ENCODE results near the gene NCAPD3.

Gene NCAPD3

GRCh38 chr11:134158023-134158422 lies 65.7 kb downstream of the NCAPD3 start:
- DNase-seq (ENCODE audit: low spot score): no peak

DNA sequence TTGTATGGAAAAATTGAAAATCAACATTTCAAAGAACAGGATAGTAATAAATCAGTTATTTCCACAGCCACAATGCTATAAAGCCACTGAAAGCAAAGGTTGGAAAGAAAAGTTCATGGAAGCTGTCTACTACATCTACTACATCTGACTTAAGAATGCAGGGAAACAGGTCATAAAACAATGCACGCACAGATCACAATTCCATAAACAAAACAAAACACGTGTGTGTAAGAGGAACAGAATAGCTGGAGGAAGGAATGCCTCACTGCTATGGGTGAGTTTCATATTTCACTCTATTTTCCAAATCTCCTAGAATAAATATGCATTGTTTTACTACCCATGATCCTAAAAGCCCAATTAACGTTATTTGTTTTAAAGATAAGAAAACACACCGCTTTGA lies 66.3 kb downstream of the NCAPD3 start:
- DNase-seq (ENCODE audit: low spot score): no peak

DNA sequence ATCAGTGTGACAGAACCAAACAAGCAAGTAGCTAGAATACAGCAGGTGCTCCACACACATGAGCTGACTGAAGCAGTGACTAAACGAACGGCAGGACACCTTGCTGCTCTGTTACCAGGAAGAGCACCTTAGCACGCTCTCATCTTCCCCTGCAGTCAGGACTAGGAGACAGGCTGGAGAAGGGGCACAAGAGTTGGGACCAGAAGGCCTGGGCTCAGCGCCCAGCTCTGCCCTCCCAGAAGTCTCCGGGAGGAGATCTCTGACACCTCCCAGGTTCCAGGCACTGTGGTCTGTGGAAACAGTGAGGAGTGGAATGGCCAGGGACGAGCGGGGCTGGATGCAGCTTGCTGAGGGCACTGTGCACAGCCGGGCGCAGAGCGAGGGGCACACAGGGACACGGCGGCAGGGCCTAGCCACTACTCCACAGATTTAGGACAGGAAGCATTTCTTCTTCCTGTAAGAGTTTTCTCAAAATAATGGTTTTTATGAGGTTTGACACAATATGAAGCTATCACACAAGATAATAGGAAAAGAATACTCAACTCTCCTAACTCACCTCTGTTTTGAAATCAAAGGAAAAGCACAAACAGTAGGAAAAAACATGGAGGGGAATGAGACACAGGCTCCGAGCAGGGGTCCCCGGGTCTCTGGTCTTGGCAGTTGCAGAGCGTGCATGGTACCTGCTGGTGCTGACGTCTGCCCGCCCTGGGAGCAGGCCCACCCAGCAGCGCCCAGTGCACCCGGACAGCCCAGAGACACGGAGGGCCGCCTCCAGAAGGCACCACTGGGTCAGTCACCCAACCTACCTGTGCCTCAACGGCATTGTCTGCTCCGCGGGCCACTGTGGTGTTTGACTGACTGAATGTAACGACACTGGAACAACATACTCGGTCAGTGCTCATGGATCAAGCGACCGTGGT lies 67.6 kb downstream of the NCAPD3 start:
- no peak for DNase-seq (ENCODE audit: low spot score)

- no peak for DNase-seq (ENCODE audit: low spot score)
Measured at GRCh38 chr11:134155456-134155855, 68.3 kb downstream of the NCAPD3 start.

DNA sequence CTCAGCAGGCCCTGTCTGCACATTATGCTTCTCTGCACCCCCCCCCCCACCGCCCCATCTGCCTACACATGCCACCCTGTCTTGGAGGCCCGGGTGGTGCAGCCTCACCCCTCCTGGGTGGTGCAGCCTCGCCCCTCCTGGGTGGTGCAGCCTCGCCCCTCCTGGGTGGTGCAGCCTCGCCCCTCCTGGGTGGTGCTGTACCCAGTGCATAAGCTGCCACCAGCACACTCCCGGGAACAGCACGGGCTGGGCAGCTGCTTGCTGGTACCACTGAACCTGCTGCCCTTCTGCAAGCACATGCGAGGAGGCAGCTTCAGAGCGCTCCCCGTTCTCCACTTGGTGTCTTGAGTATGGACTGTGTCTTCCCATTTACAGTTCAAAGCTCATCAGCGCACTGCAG lies 69.3 kb downstream of the NCAPD3 start:
- no peak for DNase-seq (ENCODE audit: low spot score)

DNA sequence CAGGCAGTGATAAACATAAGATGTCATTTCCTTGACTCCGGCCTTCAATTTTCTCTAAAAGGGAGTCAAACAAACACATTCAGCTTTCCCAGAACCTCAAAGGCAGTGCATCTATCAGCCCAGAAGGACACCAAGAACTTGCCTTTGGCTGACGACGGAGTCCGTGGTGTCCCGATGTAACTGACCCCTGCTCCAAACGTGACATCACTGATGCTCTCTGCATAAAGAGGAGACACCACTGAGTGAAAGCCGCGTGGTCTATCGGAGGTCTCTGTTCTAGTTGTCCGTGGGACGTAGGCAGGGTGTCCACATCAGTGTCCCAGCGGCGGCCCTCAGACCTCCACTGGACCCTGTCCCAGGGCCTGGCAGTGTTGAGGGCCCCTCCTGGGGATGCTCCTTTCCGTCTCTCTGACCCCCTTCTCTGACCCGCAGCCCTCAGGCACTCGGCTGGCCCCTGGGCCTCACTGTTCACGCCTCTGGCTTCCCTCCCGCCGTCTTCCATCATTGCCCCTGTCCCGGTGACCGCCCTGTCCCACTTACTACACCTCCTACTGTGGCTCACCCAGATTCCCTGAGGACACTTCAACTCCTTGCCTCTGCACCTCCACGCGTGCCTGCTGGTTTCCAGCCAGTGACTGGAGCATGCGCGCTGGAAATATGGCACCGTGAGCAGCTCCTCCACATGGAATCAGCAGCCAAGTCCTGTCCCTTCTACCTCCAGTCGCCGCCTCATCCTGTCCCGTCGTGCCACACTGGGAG lies 70.4 kb downstream of the NCAPD3 start:
- DNase-seq (ENCODE audit: low spot score): no peak

DNA sequence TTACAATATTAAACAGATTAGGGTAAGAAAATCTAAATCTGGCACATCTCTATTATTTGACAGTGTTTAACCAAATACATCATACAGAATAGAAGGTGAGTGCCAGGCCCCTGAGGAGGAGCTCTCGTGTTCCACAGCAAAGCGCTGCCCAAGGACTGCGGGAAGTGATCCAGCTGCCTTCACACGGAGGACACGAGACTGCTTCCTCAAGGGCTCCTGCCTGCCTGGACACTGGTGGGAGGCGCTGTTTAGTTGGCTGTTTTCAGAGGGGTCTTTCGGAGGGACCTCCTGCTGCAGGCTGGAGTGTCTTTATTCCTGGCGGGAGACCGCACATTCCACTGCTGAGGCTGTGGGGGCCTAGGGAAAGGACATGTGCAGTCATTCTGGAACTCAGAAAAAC lies 71.1 kb downstream of the NCAPD3 start:
- DNase-seq (ENCODE audit: low spot score): no peak

GRCh38 chr11:134151083-134151747 lies 72.6 kb downstream of the NCAPD3 start:
- no peak for DNase-seq (ENCODE audit: low spot score)

DNA sequence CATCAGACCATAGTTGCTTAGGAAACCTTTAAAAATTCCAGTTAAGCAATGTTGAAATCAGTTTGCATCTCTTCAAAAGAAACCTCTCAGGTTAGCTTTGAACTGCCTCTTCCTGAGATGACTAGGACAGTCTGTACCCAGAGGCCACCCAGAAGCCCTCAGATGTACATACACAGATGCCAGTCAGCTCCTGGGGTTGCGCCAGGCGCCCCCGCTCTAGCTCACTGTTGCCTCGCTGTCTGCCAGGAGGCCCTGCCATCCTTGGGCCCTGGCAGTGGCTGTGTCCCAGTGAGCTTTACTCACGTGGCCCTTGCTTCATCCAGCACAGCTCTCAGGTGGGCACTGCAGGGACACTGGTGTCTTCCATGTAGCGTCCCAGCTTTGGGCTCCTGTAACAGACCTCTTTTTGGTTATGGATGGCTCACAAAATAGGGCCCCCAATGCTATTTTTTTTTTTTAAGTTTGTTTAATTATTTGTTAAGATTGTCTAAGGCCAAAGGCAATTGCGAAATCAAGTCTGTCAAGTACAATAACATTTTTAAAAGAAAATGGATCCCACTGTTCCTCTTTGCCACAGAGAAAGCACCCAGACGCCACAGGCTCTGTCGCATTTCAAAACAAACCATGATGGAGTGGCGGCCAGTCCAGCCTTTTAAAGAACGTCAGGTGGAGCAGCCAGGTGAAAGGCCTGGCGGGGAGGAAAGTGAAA lies 73.4 kb downstream of the NCAPD3 start:
- no peak for DNase-seq (ENCODE audit: low spot score)

DNA sequence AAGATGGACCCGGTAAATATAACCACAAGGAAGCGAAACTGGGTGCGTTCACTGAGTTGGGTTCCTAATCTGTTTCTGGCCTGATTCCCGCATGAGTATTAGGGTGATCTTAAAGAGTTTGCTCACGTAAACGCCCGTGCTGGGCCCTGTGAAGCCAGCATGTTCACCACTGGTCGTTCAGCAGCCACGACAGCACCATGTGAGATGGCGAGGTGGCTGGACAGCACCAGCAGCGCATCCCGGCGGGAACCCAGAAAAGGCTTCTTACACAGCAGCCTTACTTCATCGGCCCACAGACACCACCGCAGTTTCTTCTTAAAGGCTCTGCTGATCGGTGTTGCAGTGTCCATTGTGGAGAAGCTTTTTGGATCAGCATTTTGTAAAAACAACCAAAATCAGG lies 74.4 kb downstream of the NCAPD3 start:
- DNase-seq (ENCODE audit: low spot score): no peak

DNA sequence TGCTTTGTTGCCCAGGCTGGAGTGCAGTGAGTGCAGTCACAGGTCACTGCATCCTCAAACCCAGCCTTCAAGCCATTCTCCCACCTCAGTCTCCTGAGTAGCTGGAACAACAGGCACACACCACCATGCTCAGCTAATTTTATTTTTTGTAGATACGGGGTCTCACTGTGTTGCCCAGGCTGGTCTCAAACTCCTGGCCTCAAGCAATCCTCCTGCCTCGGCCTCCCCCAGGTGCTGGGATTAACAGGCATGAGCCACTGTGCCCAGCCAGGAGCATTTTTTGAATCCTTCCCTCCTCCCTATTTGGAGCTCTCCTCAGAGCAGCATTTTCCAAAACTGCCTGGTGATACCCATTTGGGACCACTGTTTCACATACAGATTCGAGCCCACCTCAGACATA lies 77.2 kb downstream of the NCAPD3 start:
- no peak for DNase-seq (ENCODE audit: low spot score)

GRCh38 chr11:134145715-134146114 lies 78.1 kb downstream of the NCAPD3 start:
- no peak for DNase-seq (ENCODE audit: low spot score)

DNA sequence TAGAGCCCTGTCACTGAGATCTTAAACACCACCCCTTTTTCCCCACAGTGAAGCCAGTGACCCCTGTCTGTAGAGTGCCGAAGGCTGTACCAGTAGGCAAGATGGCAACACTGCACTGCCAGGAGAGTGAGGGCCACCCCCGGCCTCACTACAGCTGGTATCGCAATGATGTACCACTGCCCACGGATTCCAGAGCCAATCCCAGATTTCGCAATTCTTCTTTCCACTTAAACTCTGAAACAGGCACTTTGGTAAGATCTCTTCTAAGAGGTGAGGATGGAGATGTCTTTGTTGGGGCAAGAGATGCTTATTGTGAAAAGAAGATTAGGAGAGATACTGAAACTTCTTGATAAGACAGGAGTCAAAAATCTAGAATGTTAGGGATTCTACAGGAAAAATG lies 79.0 kb downstream of the NCAPD3 start:
- no peak for DNase-seq (ENCODE audit: low spot score)

DNA sequence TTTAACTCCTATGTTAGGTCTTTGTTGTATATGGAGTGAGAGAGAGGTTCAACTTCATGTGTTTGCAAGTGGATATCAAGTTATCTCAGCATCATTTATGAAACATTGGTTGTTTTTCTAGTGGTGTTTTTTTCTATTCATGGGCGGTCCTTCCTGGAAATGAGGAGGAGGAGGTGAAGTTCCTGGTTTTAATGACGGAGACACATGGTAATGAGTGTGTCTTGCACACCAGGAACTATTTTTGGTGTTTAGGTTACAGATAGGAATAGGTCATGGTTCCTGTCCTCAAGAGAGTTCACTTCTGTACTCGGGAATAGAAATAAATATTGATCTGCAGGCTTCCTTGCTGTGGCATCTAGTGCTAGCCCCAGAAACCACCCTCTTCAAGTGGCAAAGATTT lies 80.0 kb downstream of the NCAPD3 start:
- DNase-seq (ENCODE audit: low spot score): no peak

GRCh38 chr11:134142536-134142935 lies 81.2 kb downstream of the NCAPD3 start:
- no peak for DNase-seq (ENCODE audit: low spot score)

DNA sequence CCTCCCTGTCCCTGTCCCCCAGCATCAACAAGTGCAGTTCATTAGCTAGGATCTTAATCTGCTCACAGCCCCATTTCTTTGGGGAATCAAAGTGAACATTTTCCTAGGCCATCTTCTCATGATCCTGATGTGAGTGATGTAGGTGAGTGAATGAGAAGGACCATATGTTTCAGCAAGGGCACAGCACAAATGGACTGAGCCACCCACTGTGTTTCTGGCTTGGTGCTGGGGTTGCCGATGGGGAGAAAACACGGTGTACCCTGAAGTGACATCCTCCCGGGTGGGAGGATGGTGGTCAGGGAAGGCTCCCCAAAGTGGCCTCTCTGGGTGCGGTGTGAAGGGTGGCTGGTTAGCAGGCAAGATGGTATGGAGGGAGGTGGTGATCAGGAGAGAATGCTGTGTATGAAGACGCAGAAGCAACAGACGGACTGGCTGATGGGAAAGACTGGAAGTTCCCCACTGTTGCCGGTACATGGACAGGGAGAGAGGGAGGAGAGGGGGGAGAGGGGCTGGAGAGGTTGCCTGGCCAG lies 82.7 kb downstream of the NCAPD3 start:
- DNase-seq (ENCODE audit: low spot score): no peak

DNA sequence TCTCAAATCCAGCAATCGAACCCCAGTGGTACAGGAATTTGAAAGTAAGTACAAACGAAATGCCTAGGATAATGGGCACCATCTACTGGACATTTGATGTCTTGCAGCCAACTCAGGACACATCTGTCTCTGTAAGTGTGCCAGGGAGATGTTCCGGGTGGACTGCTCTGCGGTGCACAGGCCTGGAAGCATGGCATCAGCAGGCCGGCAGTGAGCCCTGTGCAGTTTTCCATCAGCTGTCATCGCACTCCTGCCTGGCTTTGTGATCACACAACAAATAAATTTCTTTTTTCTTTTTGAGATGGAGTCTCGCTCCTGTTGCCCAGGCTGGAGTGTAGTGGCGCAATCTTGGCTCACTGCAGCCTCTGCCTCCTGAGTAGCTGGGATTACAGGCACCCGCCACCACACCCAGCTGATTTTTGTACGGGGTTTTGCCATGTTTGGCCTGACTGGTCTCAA lies 83.9 kb downstream of the NCAPD3 start:
- DNase-seq (ENCODE audit: low spot score): peak; percentile 48

GRCh38 chr11:134139303-134139872 lies 84.4 kb downstream of the NCAPD3 start:
- no peak for DNase-seq (ENCODE audit: low spot score)

DNA sequence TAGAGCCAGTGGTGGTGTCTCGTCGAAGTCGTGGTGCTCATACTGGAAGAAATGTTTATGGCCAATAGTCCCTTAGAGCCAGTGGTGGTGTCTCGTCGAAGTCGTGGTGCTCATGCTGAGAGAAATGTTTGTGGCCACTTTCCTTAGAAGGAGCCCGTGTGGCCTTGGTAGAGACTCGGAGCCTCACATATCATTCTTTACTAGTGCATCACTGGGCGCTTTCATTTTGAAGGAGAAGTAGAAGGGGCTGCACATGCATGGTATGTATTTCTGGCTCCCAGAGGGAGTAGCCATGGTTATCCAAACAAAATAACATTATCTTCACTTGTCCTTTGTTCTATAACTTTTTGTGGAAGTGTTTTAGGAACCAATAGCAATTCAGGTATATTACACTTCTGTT lies 85.4 kb downstream of the NCAPD3 start:
- DNase-seq (ENCODE audit: low spot score): no peak

DNA sequence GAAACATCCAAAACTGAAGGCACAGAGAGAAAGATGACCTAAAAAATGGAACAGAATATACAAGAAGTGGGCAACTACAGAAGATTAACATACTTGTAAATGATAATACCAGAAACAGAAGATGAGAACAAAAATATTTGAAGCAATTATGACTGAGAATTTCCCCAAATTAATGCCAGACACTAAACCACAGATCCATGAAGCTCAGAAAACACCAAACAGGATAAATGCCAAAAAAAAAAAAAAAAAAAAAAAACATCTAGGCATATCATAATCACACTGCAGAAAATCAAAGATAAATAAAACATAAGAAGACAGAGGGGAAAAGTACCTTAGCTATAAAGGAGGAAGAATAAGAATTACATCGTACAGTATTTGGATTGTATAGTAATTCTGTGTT lies 89.6 kb downstream of the NCAPD3 start:
- DNase-seq (ENCODE audit: low spot score): no peak

GRCh38 chr11:134132808-134133207 lies 91.0 kb downstream of the NCAPD3 start:
- no peak for DNase-seq (ENCODE audit: low spot score)

Data from CD4-positive, alpha-beta T cell treated with Interleukin-15 for 4 hours (primary cell).